ENCODE data around the gene SCGB3A1. TPM values are rescaled to one million over a fixed set of nuclear protein-coding genes. Genes with fewer than 3 reads are reported as not detected.

The SCGB3A1 gene
- total RNA-seq, 1 experiment from 2014 or later: not detected

- Histone ChIP-seq H3K23me2 (ENCODE audit: insufficient read length, low read depth, low read length, poor library complexity, severe bottlenecking) (no peaks in the 10 kb centered on the region), H3K9ac (ENCODE audit: extremely low read depth, insufficient read length, low read length) (no peak overlapping the region), H2BK12ac (ENCODE audit: insufficient read length, low read depth, low read length) (no peak overlapping the region), H2BK120ac (ENCODE audit: low read depth, low read length, poor library complexity, severe bottlenecking) (no peak overlapping the region), H3K14ac (ENCODE audit: insufficient read depth, low read length) (no peak overlapping the region), H3K4ac (ENCODE audit: low read depth, low read length) (no peak overlapping the region), H2BK5ac (ENCODE audit: insufficient read length, low read length) (no peak overlapping the region), H4K8ac (replicated peaks; ENCODE audit: insufficient read length, low read depth, low read length) (no peak overlapping the region), H3K27me3 (ENCODE audit: insufficient read depth, low read length) (no peaks in the 10 kb centered on the region), H4K91ac (ENCODE audit: insufficient read length, low read depth, low read length) (no peak overlapping the region), H3K4me1 (ENCODE audit: insufficient read depth, low read length) (no peaks in the 10 kb centered on the region), H3K9me3 (ENCODE audit: control insufficient read depth, low read depth, low read length) (no peaks in the 10 kb centered on the region), H2AK5ac (ENCODE audit: insufficient read length, low read length) (no peak overlapping the region), H3T11ph (ENCODE audit: low read length) (no peak overlapping the region), H3K79me1 (ENCODE audit: insufficient read depth, low read depth, low read length, poor library complexity, severe bottlenecking) (peaks cover 3% of the 10 kb centered on the region), H3K79me2 (ENCODE audit: insufficient read depth, low read length) (peaks cover 11% of the 10 kb centered on the region; the same call in 1 of the 2 replicates), H2AFZ (ENCODE audit: low read length) (no peak overlapping the region), H3K4me2 (ENCODE audit: insufficient read depth, insufficient read length, low read length) (no peak overlapping the region), H3K56ac (ENCODE audit: insufficient read length, low read depth, low read length) (no peak overlapping the region), H3K23ac (ENCODE audit: insufficient read length, low read depth, low read length) (no peak overlapping the region), H2BK15ac (ENCODE audit: low read depth, low read length) (no peak overlapping the region), H3K27ac (ENCODE audit: insufficient read length, low read depth, low read length) (no peak overlapping the region), H2BK20ac (ENCODE audit: low read depth, low read length, poor library complexity, severe bottlenecking) (no peak overlapping the region), H4K5ac (ENCODE audit: insufficient read length, low read depth, low read length) (no peak overlapping the region), H4K20me1 (ENCODE audit: control insufficient read depth, insufficient read depth, insufficient read length) (peaks cover 3% of the 10 kb centered on the region), H3K18ac (ENCODE audit: insufficient read length, low read depth, low read length) (no peak overlapping the region)
- DNase-seq: no peak
- Mint-ChIP-seq H3K4me3 (no peak overlapping the region), H3K27ac (no peak overlapping the region), H3K4me1 (peaks cover 0 to 2% of the 10 kb centered on the region in 2 experiments; a peak in 1 of 4 replicates), H3K9me3 (no peaks in the 10 kb centered on the region; a peak in 1 of 5 replicates), H3K36me3 (ENCODE audit: insufficient read depth in 1 of 3, low read depth in 3 of 3) (peaks cover 32 to 69% (median 52%) of the 10 kb centered on the region in 3 experiments; a peak in 6 of 7 replicates), H3K27me3 (ENCODE audit: low read depth) (no peaks in the 10 kb centered on the region)
- no peak for TF ChIP-seq CTCF (conservative IDR thresholded peaks at IDR 0.05)
- no CpG with 5 or more reads among the region's 3 CpGs for WGBS (ENCODE audit: extremely low coverage, insufficient read length, low lambda C conversion rate)
Measured at GRCh38 chr5:180545248-180545647, 46.1 kb downstream of the SCGB3A1 start.
